H9 (cell line): ENCODE data around the gene DLX6. TPM values are rescaled to one million over a fixed set of nuclear protein-coding genes. Genes with fewer than 3 reads are reported as not detected.

Experiments
- DNase-seq: peaks from one replicate; pipeline ENCODE4 v3.0.0-alpha.2; 2017
- H2AFZ ChIP-seq: one replicate; pipeline ENCODE4 v1.6.1; 2013; ENCODE audit warnings: mild to moderate bottlenecking, low read length, control low read depth, moderate library complexity
- H2AK5ac ChIP-seq: 2 replicates; pipeline ENCODE4 v1.6.1; 2013; ENCODE audit warnings: low read length, control low read depth, mixed read lengths; ENCODE audit not compliant: insufficient read length
- H2BK120ac ChIP-seq: one replicate; pipeline ENCODE4 v1.6.1; 2013; ENCODE audit warnings: low read depth, mild to moderate bottlenecking, low read length, control low read depth, inconsistent platforms; ENCODE audit not compliant: poor library complexity, severe bottlenecking
- H2BK12ac ChIP-seq: 2 replicates; pipeline ENCODE4 v1.6.1; 2013; ENCODE audit warnings: low read length, control low read depth, mixed read lengths, low read depth; ENCODE audit not compliant: insufficient read length
- H2BK15ac ChIP-seq: 2 replicates; pipeline ENCODE4 v1.6.1; 2013; ENCODE audit warnings: low read depth, low read length, control low read depth
- H2BK20ac ChIP-seq: one replicate; pipeline ENCODE4 v1.6.1; 2013; ENCODE audit warnings: low read depth, mild to moderate bottlenecking, low read length, control low read depth, inconsistent platforms; ENCODE audit not compliant: poor library complexity, severe bottlenecking
- H2BK5ac ChIP-seq: 2 replicates; pipeline ENCODE4 v1.6.1; 2013; ENCODE audit warnings: low read length, control low read depth, mixed read lengths; ENCODE audit not compliant: insufficient read length
- H3K14ac ChIP-seq: 2 replicates; pipeline ENCODE4 v1.6.1; 2013; ENCODE audit warnings: low read length, control low read depth; ENCODE audit not compliant: insufficient read depth
- H3K18ac ChIP-seq: 2 replicates; pipeline ENCODE4 v1.6.1; 2013; ENCODE audit warnings: low read depth, mild to moderate bottlenecking, mixed read lengths, low read length, control low read depth; ENCODE audit not compliant: insufficient read length
- H3K23ac ChIP-seq: 2 replicates; pipeline ENCODE4 v1.6.1; 2013; ENCODE audit warnings: low read length, control low read depth, mixed read lengths, low read depth; ENCODE audit not compliant: insufficient read length
- H3K23me2 ChIP-seq: 2 replicates; pipeline ENCODE4 v1.6.1; 2013; ENCODE audit warnings: low read depth, mild to moderate bottlenecking, mixed read lengths, low read length, control low read depth; ENCODE audit not compliant: insufficient read length, poor library complexity, severe bottlenecking
- H3K27ac ChIP-seq: 2 replicates; pipeline ENCODE4 v1.5.1; 2013; ENCODE audit warnings: low read length, control low read depth, mixed read lengths, low read depth; ENCODE audit not compliant: insufficient read length
- H3K27me3 ChIP-seq: 2 replicates; pipeline ENCODE4 v1.6.1; 2013; ENCODE audit warnings: low read length, control low read depth, inconsistent platforms; ENCODE audit not compliant: insufficient read depth
- H3K4ac ChIP-seq: 2 replicates; pipeline ENCODE4 v1.6.1; 2013; ENCODE audit warnings: low read depth, mild to moderate bottlenecking, control low read depth, inconsistent platforms, low read length, moderate library complexity
- H3K4me1 ChIP-seq: 2 replicates; pipeline ENCODE4 v1.6.1; 2013; ENCODE audit warnings: low read length, control low read depth, inconsistent platforms; ENCODE audit not compliant: insufficient read depth
- H3K4me2 ChIP-seq: 2 replicates; pipeline ENCODE4 v1.6.1; 2013; ENCODE audit warnings: low read length, control low read depth, mixed read lengths; ENCODE audit not compliant: insufficient read length, insufficient read depth
- H3K56ac ChIP-seq: 2 replicates; pipeline ENCODE4 v1.6.1; 2013; ENCODE audit warnings: low read depth, mild to moderate bottlenecking, mixed read lengths, low read length, control low read depth; ENCODE audit not compliant: insufficient read length
- H3K79me1 ChIP-seq: 2 replicates; pipeline ENCODE4 v1.6.1; 2013; ENCODE audit warnings: low read depth, mild to moderate bottlenecking, moderate library complexity, low read length, control low read depth, inconsistent platforms; ENCODE audit not compliant: insufficient read depth, poor library complexity, severe bottlenecking
- H3K79me2 ChIP-seq: 2 replicates; pipeline ENCODE4 v1.6.1; 2013; ENCODE audit warnings: low read length, control low read depth, inconsistent platforms; ENCODE audit not compliant: insufficient read depth
- H3K9ac ChIP-seq: 2 replicates; pipeline ENCODE4 v1.6.1; 2013; ENCODE audit warnings: low read length, control low read depth, mixed read lengths; ENCODE audit not compliant: insufficient read length; ENCODE audit errors: extremely low read depth
- H3K9me3 ChIP-seq: one replicate; pipeline ENCODE4 v1.6.1; 2013; ENCODE audit warnings: low read depth, low read length, inconsistent platforms; ENCODE audit not compliant: control insufficient read depth
- H3T11ph ChIP-seq: one replicate; pipeline ENCODE4 v1.6.1; 2013; ENCODE audit warnings: mild to moderate bottlenecking, low read length, control low read depth, inconsistent platforms
- H4K20me1 ChIP-seq: one replicate; pipeline ENCODE4 v1.6.1; 2013; ENCODE audit not compliant: control insufficient read depth, insufficient read length, insufficient read depth
- H4K5ac ChIP-seq: 2 replicates; pipeline ENCODE4 v1.6.1; 2013; ENCODE audit warnings: low read depth, mild to moderate bottlenecking, mixed read lengths, low read length, control low read depth; ENCODE audit not compliant: insufficient read length
- H4K8ac ChIP-seq: replicated peaks from 2 replicates; pipeline ENCODE4 v1.6.1; 2013; ENCODE audit warnings: low read length, control low read depth, mixed read lengths, low read depth; ENCODE audit not compliant: insufficient read length
- H4K91ac ChIP-seq: 2 replicates; pipeline ENCODE4 v1.6.1; 2013; ENCODE audit warnings: low read depth, mild to moderate bottlenecking, moderate library complexity, mixed read lengths, low read length, control low read depth; ENCODE audit not compliant: insufficient read length
- H3K27ac Mint-ChIP-seq, 3 experiments: 2 replicates in 2 of 3; 3 replicates in 1 of 3; pipeline ENCODE4 v1.8.0; 2020 to 2021; ENCODE audit warnings: mixed read lengths in 3 of 3, mild to moderate bottlenecking in 1 of 3, moderate library complexity in 1 of 3
- H3K27me3 Mint-ChIP-seq: 2 replicates; pipeline ENCODE4 v1.8.0; 2021; ENCODE audit warnings: low read depth, mild to moderate bottlenecking, moderate library complexity, mixed read lengths
- H3K36me3 Mint-ChIP-seq, 3 experiments: 2 replicates in 2 of 3; 3 replicates in 1 of 3; pipeline ENCODE4 v1.8.0; 2020 to 2021; ENCODE audit warnings: low read depth in 3 of 3, mixed read lengths in 3 of 3; ENCODE audit not compliant: insufficient read depth in 1 of 3
- H3K4me1 Mint-ChIP-seq, 2 experiments: 2 replicates each; pipeline ENCODE4 v1.8.0; 2020; ENCODE audit warnings: mixed read lengths in 2 of 2
- H3K4me3 Mint-ChIP-seq, 2 experiments: 2 replicates in 1 of 2; 3 replicates in 1 of 2; pipeline ENCODE4 v1.8.0; 2020 to 2021; ENCODE audit warnings: mild to moderate bottlenecking in 2 of 2, mixed read lengths in 2 of 2, moderate library complexity in 1 of 2
- H3K9me3 Mint-ChIP-seq, 2 experiments: 2 replicates in 1 of 2; 3 replicates in 1 of 2; pipeline ENCODE4 v1.8.0; 2020; ENCODE audit warnings: mild to moderate bottlenecking in 2 of 2, mixed read lengths in 2 of 2, moderate library complexity in 1 of 2
- WGBS: extraction: QIAGEN DNeasy Blood & Tissue Kit; methylation state at CpG from one replicate; pipeline ENCODE4 v1.1.7; 2013; ENCODE audit warnings: missing lambda C conversion rate, low lambda C conversion rate, mixed read lengths; ENCODE audit not compliant: insufficient read length; ENCODE audit errors: extremely low coverage; 5-methylcytosine and 5-hydroxymethylcytosine counted together
- total RNA-seq: library from RNA; stranded (reverse); gene quantifications from 2 replicates; pipeline ENCODE4 v1.2.1, GENCODE V29; 2021
- TF ChIP-seq, protein P1 (sequence below): fragments of 200-600 bp; sonication (generic); conservative IDR thresholded peaks from 3 replicates; pipeline ENCODE4 v1.8.0; 2021; ENCODE audit warnings: antibody characterized with exemption, mild to moderate bottlenecking

DLX6 gene
- total RNA-seq, 1 experiment from 2014 or later = 0.24 TPM

GRCh38 chr7:97007583-97007861 lies 2.2 kb downstream of the DLX6 start:
- Histone ChIP-seq H3K79me1 (no peaks in the 10 kb centered on the region), H2AK5ac (no peak overlapping the region), H2BK12ac (no peak overlapping the region), H3K18ac (no peak overlapping the region), H4K5ac (no peak overlapping the region), H3K23me2 (peaks cover 9% of the 10 kb centered on the region), H3K27me3 (peaks cover 86% of the 10 kb centered on the region), H2BK20ac (no peak overlapping the region), H3K4ac (no peak overlapping the region), H3K79me2 (no peaks in the 10 kb centered on the region), H3K4me1 (no peaks in the 10 kb centered on the region; the same call in 1 of the 2 replicates), H4K91ac (no peak overlapping the region), H4K20me1 (peaks cover 5% of the 10 kb centered on the region), H4K8ac (no peak overlapping the region), H2BK120ac (no peak overlapping the region), H3K56ac (no peak overlapping the region), H3K14ac (no peak overlapping the region), H3K4me2 (no peak overlapping the region), H3K27ac (no peak overlapping the region), H3K9ac (no peak overlapping the region), H2BK5ac (no peak overlapping the region), H2AFZ (no peak overlapping the region), H2BK15ac (no peak overlapping the region), H3K9me3 (no peaks in the 10 kb centered on the region), H3K23ac (no peak overlapping the region), H3T11ph (no peak overlapping the region)
- Mint-ChIP-seq H3K36me3 (no peaks in the 10 kb centered on the region), H3K4me1 (peaks cover 21 to 46% of the 10 kb centered on the region in 2 experiments), H3K4me3 (peak overlapping the region in 1 of 2 experiments; percentile 80; a peak in 2 of 5 replicates), H3K27ac (no peak overlapping the region), H3K9me3 (peaks cover 6 to 13% of the 10 kb centered on the region in 2 experiments; a peak in 4 of 5 replicates), H3K27me3 (peaks cover 98% of the 10 kb centered on the region)
- TF ChIP-seq, protein P1, sequence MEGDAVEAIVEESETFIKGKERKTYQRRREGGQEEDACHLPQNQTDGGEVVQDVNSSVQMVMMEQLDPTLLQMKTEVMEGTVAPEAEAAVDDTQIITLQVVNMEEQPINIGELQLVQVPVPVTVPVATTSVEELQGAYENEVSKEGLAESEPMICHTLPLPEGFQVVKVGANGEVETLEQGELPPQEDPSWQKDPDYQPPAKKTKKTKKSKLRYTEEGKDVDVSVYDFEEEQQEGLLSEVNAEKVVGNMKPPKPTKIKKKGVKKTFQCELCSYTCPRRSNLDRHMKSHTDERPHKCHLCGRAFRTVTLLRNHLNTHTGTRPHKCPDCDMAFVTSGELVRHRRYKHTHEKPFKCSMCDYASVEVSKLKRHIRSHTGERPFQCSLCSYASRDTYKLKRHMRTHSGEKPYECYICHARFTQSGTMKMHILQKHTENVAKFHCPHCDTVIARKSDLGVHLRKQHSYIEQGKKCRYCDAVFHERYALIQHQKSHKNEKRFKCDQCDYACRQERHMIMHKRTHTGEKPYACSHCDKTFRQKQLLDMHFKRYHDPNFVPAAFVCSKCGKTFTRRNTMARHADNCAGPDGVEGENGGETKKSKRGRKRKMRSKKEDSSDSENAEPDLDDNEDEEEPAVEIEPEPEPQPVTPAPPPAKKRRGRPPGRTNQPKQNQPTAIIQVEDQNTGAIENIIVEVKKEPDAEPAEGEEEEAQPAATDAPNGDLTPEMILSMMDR = no peak
- no CpG with 5 or more reads among the region's 8 CpGs for WGBS
- DNase-seq = no peak
